HepG2 (cell line): ENCODE data around the gene CTF1. TPM values are rescaled to one million over a fixed set of nuclear protein-coding genes. Genes with fewer than 3 reads are reported as not detected.

ENCODE experiments used
- DMAP1 ChIP-seq: IDR thresholded peaks from 2 replicates; pipeline ENCODE4 v1.6.1; 2016
- FOXO4 ChIP-seq: sonication (generic); formaldehyde crosslinking; conservative IDR thresholded peaks from 2 replicates; pipeline ENCODE4 v1.8.1; 2023; ENCODE audit warnings: missing genetic modification reagents
- KLF12 ChIP-seq: sonication (generic); formaldehyde crosslinking; IDR thresholded peaks from 2 replicates; pipeline ENCODE4 v1.4.0; 2020; ENCODE audit warnings: missing genetic modification reagents, borderline replicate concordance
- MXD4 ChIP-seq: IDR thresholded peaks from 2 replicates; pipeline ENCODE4 v1.6.1; 2016; ENCODE audit warnings: mild to moderate bottlenecking, missing biosample characterization, missing genetic modification reagents
- MYC ChIP-seq: sonication (generic); formaldehyde crosslinking; IDR thresholded peaks from 2 replicates; pipeline ENCODE4 v1.9.0; 2021; ENCODE audit warnings: missing genetic modification reagents, borderline replicate concordance
- SAP130 ChIP-seq: IDR thresholded peaks from 2 replicates; pipeline ENCODE4 v1.6.1; 2016; ENCODE audit warnings: low read depth
- SMYD3 ChIP-seq: sonication (generic); formaldehyde crosslinking; IDR thresholded peaks from 2 replicates; pipeline ENCODE4 v1.8.1; 2023; ENCODE audit warnings: mild to moderate bottlenecking, missing genetic modification reagents
- STAG1 ChIP-seq: sonication (generic); formaldehyde crosslinking; IDR thresholded peaks from 2 replicates; pipeline ENCODE4 v1.4.0; 2020; ENCODE audit warnings: missing genetic modification reagents
- TEAD2 ChIP-seq: sonication (generic); formaldehyde crosslinking; IDR thresholded peaks from 2 replicates; pipeline ENCODE4 v1.9.0; 2021; ENCODE audit warnings: missing genetic modification reagents
- YEATS2 ChIP-seq: sonication (generic); formaldehyde crosslinking; IDR thresholded peaks from 2 replicates; pipeline ENCODE4 v1.4.0; 2020; ENCODE audit warnings: missing genetic modification reagents, borderline replicate concordance
- ZBTB10 ChIP-seq: sonication (generic); formaldehyde crosslinking; IDR thresholded peaks from 2 replicates; pipeline ENCODE4 v1.4.0; 2020; ENCODE audit warnings: missing genetic modification reagents, borderline replicate concordance
- ZNF709 ChIP-seq: sonication (generic); formaldehyde crosslinking; IDR thresholded peaks from 2 replicates; pipeline ENCODE4 v1.5.0; 2020; ENCODE audit warnings: mild to moderate bottlenecking, missing genetic modification reagents
- ZNF879 ChIP-seq: sonication (generic); formaldehyde crosslinking; IDR thresholded peaks from 2 replicates; pipeline ENCODE4 v1.8.1; 2023; ENCODE audit warnings: missing genetic modification reagents
- polyA plus RNA-seq, 8 experiments: library from polyadenylated mRNA; depleted of rRNA in 3 of 8; stranded (reverse) in 7 of 8; unstranded in 1 of 8; fragments of >200 nt; fragmentation: Illumina TruSeq in 4 of 8; extraction: Trizol in 4 of 8; gene quantifications; 2 replicates each; pipeline versions ENCODE4 v1.2.1 to v1.2.3, GENCODE V29; 2011 to 2016; ENCODE audit warnings: low read depth in 4 of 8, missing spikeins in 1 of 8, mixed read lengths in 1 of 8; ENCODE audit not compliant: insufficient read depth in 1 of 8
- total RNA-seq, 5 experiments: library from RNA; depleted of rRNA; stranded (reverse); fragments of >200 nt; fragmentation: Illumina TruSeq; extraction: Trizol; gene quantifications; 2 replicates each; pipeline ENCODE4 v1.2.3, GENCODE V29; 2016; ENCODE audit warnings: low read depth in 1 of 5
- TF ChIP-seq, protein P1 (sequence below): sonication (generic); formaldehyde crosslinking; IDR thresholded peaks from 2 replicates; pipeline ENCODE4 v1.5.1; 2020; ENCODE audit warnings: mild to moderate bottlenecking, missing genetic modification reagents
- TF ChIP-seq, protein P2 (sequence below), 2 experiments: sonication (generic) in 1 of 2; formaldehyde crosslinking in 1 of 2; IDR thresholded peaks; 2 replicates each; pipeline versions ENCODE4 v1.5.1 to v1.6.1; 2011 to 2020; ENCODE audit warnings: borderline replicate concordance in 1 of 2, low read depth in 1 of 2, low read length in 1 of 2, mild to moderate bottlenecking in 1 of 2, missing genetic modification reagents in 1 of 2, moderate library complexity in 1 of 2

CTF1 gene
- total and polyA plus RNA-seq, 2 of the 13 experiments (the other 11 are each of a cell fraction or from before 2014, with no cell fraction given): 0.13 to 1.8 TPM

DNA sequence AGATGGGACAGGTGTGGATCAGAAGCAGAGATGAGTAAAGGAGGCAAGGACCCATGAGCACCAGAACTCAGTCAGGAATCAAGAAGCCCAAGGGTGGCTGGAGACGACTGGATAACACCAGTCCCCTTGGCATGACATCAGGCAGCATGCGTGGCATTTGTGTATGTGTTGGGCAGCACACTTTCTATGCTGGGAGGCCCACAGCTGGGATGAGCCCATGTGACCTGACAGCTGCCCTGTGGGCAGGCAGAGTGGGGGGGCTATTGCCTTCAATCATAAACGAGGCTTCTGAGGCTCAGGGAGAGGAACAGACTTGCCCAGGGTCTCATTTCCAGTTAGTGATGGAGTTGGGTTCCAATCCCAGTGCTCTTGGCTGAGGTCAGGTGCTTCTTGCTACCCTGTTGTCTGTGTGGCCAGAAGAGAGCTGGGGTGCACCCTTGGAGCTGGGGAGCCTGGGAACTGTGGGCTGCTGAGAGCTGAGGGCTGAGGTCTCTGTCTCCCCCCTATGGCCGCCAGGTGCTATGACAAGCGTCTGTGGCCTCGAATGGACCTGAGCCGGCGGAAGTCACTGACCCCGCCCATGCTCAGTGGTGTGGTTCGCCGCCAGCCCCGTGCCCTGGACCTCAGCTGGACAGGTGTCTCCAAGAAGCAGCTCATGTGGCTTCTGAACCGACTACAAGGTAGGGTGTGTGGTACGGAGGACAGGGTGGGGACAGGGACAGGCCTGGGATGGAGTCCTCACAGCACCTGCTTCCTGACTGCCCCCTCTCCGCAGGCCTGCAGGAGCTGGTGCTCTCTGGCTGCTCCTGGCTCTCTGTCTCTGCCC lies 45.4 kb downstream of the CTF1 start (continued):
- TF ChIP-seq, protein P1, sequence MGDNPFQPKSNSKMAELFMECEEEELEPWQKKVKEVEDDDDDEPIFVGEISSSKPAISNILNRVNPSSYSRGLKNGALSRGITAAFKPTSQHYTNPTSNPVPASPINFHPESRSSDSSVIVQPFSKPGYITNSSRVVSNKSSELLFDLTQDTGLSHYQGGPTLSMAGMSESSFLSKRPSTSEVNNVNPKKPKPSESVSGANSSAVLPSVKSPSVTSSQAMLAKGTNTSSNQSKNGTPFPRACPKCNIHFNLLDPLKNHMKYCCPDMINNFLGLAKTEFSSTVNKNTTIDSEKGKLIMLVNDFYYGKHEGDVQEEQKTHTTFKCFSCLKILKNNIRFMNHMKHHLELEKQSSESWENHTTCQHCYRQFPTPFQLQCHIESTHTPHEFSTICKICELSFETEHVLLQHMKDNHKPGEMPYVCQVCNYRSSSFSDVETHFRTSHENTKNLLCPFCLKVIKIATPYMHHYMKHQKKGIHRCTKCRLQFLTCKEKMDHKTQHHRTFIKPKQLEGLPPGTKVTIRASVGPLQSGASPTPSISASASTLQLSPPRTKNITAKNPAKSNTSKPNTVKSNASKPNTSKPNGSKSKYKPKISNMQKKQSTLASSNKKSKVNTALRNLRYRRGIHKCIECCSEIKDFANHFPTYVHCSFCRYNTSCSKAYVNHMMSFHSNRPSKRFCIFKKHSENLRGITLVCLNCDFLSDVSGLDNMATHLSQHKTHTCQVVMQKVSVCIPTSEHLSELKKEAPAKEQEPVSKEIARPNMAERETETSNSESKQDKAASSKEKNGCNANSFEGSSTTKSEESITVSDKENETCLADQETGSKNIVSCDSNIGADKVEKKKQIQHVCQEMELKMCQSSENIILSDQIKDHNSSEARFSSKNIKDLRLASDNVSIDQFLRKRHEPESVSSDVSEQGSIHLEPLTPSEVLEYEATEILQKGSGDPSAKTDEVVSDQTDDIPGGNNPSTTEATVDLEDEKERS (CRISPR knock-in tag): peak; percentile 74; the same call in 1 of the 2 replicates
- TF ChIP-seq TEAD2 (CRISPR knock-in tag): no peak
- no peak for TF ChIP-seq SMYD3
- peak; percentile 91 for TF ChIP-seq STAG1 (CRISPR knock-in tag)
- peak; percentile 36; the same call in 1 of the 2 replicates for TF ChIP-seq ZBTB10 (CRISPR knock-in tag)
- TF ChIP-seq SAP130 (CRISPR knock-in tag): peak; percentile 85
- TF ChIP-seq MYC (CRISPR knock-in tag): 0 out of 2 replicates have a peak, but pooled peaks have one; percentile 59
- peak; percentile 76 for TF ChIP-seq ZNF709 (CRISPR knock-in tag)
- no peak for TF ChIP-seq FOXO4 (CRISPR knock-in tag)
- TF ChIP-seq DMAP1 (CRISPR knock-in tag): peak; percentile 55; the same call in 1 of the 2 replicates
- TF ChIP-seq ZNF879 (CRISPR knock-in tag): no peak
- TF ChIP-seq YEATS2: peak; percentile 43; the same call in 1 of the 2 replicates
- TF ChIP-seq, protein P2, sequence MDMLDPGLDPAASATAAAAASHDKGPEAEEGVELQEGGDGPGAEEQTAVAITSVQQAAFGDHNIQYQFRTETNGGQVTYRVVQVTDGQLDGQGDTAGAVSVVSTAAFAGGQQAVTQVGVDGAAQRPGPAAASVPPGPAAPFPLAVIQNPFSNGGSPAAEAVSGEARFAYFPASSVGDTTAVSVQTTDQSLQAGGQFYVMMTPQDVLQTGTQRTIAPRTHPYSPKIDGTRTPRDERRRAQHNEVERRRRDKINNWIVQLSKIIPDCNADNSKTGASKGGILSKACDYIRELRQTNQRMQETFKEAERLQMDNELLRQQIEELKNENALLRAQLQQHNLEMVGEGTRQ (IDR thresholded peaks at IDR 0.05; ENCODE audit: low read depth, low read length): peak; percentile 34; the same call in 1 of the 2 replicates
- TF ChIP-seq, protein P2 (CRISPR knock-in tag; IDR thresholded peaks at IDR 0.05; ENCODE audit: borderline replicate concordance): peak; percentile 62; the same call in 1 of the 2 replicates
- TF ChIP-seq KLF12 (CRISPR knock-in tag): 0 out of 2 replicates have a peak, but pooled peaks have one; percentile 50
- TF ChIP-seq MXD4: peak; percentile 55; the same call in 1 of the 2 replicates
